ENCODE results near the gene FRMD8.

DNA sequence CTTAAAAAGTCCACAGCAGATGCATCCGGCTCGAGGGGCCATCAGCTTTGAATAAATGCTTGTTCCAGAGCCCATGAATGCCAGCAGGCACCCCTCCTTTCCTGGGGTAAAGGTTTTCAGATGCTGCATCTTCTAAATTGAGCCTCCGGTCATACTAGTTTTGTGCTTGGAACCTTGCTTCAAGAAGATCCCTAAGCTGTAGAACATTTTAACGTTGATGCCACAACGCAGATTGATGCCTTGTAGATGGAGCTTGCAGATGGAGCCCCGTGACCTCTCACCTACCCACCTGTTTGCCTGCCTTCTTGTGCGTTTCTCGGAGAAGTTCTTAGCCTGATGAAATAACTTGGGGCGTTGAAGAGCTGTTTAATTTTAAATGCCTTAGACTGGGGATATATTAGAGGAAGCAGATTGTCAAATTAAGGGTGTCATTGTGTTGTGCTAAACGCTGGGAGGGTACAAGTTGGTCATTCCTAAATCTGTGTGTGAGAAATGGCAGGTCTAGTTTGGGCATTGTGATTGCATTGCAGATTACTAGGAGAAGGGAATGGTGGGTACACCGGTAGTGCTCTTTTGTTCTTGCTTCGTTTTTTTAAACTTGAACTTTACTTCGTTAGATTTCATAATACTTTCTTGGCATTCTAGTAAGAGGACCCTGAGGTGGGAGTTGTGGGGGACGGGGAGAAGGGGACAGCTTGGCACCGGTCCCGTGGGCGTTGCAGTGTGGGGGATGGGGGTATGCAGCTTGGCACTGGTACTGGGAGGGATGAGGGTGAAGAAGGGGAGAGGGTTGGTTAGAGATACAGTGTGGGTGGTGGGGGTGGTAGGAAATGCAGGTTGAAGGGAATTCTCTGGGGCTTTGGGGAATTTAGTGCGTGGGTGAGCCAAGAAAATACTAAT, 38.0 kb downstream of the FRMD8 start:
- TF ChIP-seq, protein P1, sequence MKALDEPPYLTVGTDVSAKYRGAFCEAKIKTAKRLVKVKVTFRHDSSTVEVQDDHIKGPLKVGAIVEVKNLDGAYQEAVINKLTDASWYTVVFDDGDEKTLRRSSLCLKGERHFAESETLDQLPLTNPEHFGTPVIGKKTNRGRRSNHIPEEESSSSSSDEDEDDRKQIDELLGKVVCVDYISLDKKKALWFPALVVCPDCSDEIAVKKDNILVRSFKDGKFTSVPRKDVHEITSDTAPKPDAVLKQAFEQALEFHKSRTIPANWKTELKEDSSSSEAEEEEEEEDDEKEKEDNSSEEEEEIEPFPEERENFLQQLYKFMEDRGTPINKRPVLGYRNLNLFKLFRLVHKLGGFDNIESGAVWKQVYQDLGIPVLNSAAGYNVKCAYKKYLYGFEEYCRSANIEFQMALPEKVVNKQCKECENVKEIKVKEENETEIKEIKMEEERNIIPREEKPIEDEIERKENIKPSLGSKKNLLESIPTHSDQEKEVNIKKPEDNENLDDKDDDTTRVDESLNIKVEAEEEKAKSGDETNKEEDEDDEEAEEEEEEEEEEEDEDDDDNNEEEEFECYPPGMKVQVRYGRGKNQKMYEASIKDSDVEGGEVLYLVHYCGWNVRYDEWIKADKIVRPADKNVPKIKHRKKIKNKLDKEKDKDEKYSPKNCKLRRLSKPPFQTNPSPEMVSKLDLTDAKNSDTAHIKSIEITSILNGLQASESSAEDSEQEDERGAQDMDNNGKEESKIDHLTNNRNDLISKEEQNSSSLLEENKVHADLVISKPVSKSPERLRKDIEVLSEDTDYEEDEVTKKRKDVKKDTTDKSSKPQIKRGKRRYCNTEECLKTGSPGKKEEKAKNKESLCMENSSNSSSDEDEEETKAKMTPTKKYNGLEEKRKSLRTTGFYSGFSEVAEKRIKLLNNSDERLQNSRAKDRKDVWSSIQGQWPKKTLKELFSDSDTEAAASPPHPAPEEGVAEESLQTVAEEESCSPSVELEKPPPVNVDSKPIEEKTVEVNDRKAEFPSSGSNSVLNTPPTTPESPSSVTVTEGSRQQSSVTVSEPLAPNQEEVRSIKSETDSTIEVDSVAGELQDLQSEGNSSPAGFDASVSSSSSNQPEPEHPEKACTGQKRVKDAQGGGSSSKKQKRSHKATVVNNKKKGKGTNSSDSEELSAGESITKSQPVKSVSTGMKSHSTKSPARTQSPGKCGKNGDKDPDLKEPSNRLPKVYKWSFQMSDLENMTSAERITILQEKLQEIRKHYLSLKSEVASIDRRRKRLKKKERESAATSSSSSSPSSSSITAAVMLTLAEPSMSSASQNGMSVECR (CRISPR knock-in tag; IDR thresholded peaks at IDR 0.05) = no peak
- TF ChIP-seq, protein P2, sequence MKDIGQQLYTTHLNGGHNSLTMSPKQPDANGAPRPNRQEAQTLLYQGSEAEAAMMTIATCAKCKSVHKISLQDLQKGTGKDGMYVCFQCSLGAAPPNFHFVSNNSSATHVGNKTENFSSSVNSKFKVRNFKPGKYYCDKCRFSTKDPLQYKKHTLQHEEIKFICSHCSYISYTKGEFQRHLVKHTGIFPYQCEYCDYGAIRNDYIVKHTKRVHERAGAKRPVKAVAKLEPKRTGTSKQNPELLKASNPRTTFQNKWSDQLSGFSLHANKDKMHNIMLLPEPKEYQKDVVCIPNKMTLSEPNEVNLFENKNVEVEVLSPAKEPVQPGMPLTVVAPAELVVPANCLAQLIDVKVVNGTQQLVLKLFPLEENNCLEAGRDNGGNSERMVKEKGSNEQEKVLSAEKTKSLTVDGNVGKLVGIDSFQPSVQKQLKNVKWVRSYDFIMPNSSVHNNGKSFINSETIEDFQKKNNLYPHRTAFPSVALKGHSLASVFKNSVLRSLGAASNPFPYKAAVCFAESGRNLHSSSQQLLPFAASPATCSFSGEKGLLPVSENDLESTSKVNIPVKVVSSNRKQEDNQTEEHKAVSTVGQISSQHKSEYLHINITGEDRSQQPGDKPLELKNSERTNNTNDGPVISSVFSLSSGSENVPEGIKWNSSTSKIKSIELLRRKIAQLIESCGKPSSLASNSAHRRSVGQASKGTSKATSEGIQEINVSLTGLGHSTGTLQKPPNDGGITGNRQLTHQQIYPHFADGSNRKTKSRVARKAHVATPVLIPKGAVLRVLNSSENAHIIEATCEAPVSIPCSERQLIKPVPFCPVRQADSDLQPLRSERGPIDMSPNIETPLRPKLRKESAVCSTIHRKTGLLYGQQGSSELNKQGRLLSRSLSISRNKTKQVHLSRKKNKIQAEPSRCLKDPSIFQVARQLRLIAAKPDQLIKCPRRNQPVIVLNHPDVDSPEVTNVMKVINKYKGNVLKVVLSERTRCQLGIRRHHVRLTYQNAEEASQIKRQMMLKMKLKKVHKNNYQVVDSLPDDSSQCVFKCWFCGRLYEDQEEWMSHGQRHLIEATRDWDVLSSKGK (CRISPR knock-in tag; IDR thresholded peaks at IDR 0.05) = no peak
- TF ChIP-seq BDP1 (IDR thresholded peaks at IDR 0.05; ENCODE audit: insufficient read depth, insufficient read length) = no peak
- TF ChIP-seq, protein P3, sequence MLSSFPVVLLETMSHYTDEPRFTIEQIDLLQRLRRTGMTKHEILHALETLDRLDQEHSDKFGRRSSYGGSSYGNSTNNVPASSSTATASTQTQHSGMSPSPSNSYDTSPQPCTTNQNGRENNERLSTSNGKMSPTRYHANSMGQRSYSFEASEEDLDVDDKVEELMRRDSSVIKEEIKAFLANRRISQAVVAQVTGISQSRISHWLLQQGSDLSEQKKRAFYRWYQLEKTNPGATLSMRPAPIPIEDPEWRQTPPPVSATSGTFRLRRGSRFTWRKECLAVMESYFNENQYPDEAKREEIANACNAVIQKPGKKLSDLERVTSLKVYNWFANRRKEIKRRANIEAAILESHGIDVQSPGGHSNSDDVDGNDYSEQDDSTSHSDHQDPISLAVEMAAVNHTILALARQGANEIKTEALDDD (IDR thresholded peaks at IDR 0.05) = no peak
- TF ChIP-seq EP300 (IDR thresholded peaks at IDR 0.05; ENCODE audit: low read length) = no peak

Measured in K562 (cell line).